GM12878 (cell line): ENCODE results near the gene UBASH3A. TPM values are rescaled to one million over a fixed set of nuclear protein-coding genes. Genes with fewer than 3 reads are reported as not detected.

Experiments
- ATAC-seq: fragments of 200-7000 bp; cut with Tn5 transposase; 3 replicates; pipeline ENCODE4 v1.9.1; 2020; ENCODE audit warnings: mild to moderate bottlenecking, moderate library complexity
- BruUV-seq: library from RNA; stranded (reverse); fragments of 400-500 nt; replicated peaks from 2 replicates; lab custom pipeline; 2021; lab: Mats Ljungman, UMichigan
- CTCF ChIA-PET: fragments of 300-600 bp; sonication (Branson Sonifier 250); formaldehyde crosslinking; extraction: SDS; loops from one replicate; lab custom pipeline; 2021; ENCODE audit warnings: inconsistent platforms; lab: Yijun Ruan, JAX
- POLR2A ChIA-PET: fragments of 350-600 bp; formaldehyde crosslinking; extraction: SDS; loops from one replicate; lab custom pipeline; 2021; ENCODE audit warnings: inconsistent platforms; lab: Charles Lee
- RAD21 ChIA-PET: fragments of 300-600 bp; sonication (Branson Sonifier 250); formaldehyde crosslinking; loops from one replicate; lab custom pipeline; 2023; ENCODE audit warnings: antibody characterized with exemption; ENCODE audit not compliant: unreplicated experiment; lab: Charles Lee
- SMC1A ChIA-PET: fragments of 300-600 bp; sonication (Branson Sonifier 250); formaldehyde crosslinking; loops from one replicate; lab custom pipeline; 2023; ENCODE audit not compliant: unreplicated experiment, uncharacterized antibody; lab: Charles Lee
- DNase-seq: peaks from one replicate; pipeline ENCODE4 v3.0.0-alpha.2; 2011; ENCODE audit warnings: low read depth, low spot score
- FAIRE-seq: peaks from 3 replicates; lab custom pipeline; 2011; peaks lifted over from hg19 to GRCh38; lab: Jason Lieb, UNC
- H2AFZ ChIP-seq: 2 replicates; pipeline ENCODE4 v1.6.0; 2011; ENCODE audit warnings: low read depth, low read length, control low read depth; ENCODE audit not compliant: control insufficient read depth
- H3K27ac ChIP-seq: 2 replicates; pipeline ENCODE4 v1.5.1; 2011; ENCODE audit warnings: control low read depth; ENCODE audit not compliant: control insufficient read depth, insufficient read depth
- H3K27me3 ChIP-seq, 2 experiments: replicated peaks in 1 of 2; 2 replicates each; pipeline versions ENCODE4 v1.6.0 to v1.6.1; 2011; ENCODE audit warnings: low read length in 1 of 2; ENCODE audit not compliant: control insufficient read depth in 2 of 2, insufficient read depth in 2 of 2
- H3K36me3 ChIP-seq, 2 experiments: 2 replicates each; pipeline ENCODE4 v1.5.1; 2011; ENCODE audit warnings: low read length in 1 of 2; ENCODE audit not compliant: control insufficient read depth in 2 of 2, insufficient read depth in 2 of 2
- H3K4me1 ChIP-seq: 2 replicates; pipeline ENCODE4 v1.6.1; 2011; ENCODE audit warnings: mild to moderate bottlenecking, low read length, moderate library complexity, mixed read lengths; ENCODE audit not compliant: control insufficient read depth, insufficient read depth
- H3K4me2 ChIP-seq: 2 replicates; pipeline ENCODE4 v1.6.0; 2011; ENCODE audit warnings: control low read depth; ENCODE audit not compliant: control insufficient read depth, insufficient read depth
- H3K4me3 ChIP-seq: fragments of 200-600 bp; sonication (generic); 2 replicates; pipeline ENCODE4 v1.5.1; 2016
- H3K79me2 ChIP-seq: 2 replicates; pipeline ENCODE4 v1.6.0; 2011; ENCODE audit warnings: low read length; ENCODE audit not compliant: control insufficient read depth, insufficient read depth
- H3K9ac ChIP-seq: 2 replicates; pipeline ENCODE4 v1.8.0; 2011; ENCODE audit warnings: low read length, control low read depth, mixed read lengths; ENCODE audit not compliant: control insufficient read depth, insufficient read depth
- H3K9me3 ChIP-seq: replicated peaks from 3 replicates; pipeline ENCODE4 v1.5.1; 2011; ENCODE audit warnings: mild to moderate bottlenecking, low read length; ENCODE audit not compliant: control insufficient read depth, insufficient read depth
- H4K20me1 ChIP-seq: 2 replicates; pipeline ENCODE4 v1.6.0; 2011; ENCODE audit not compliant: control insufficient read depth, insufficient read depth
- BCL11A ChIP-seq: IDR thresholded peaks from 2 replicates; pipeline ENCODE4 v1.6.1; 2011; ENCODE audit warnings: low read depth, low read length
- FOXM1 ChIP-seq: IDR thresholded peaks from 2 replicates; pipeline ENCODE4 v1.6.1; 2012; ENCODE audit warnings: low read depth, mild to moderate bottlenecking, inconsistent platforms, low read length, moderate library complexity
- GABPA ChIP-seq: IDR thresholded peaks from 2 replicates; pipeline ENCODE4 v1.6.1; 2014; ENCODE audit warnings: antibody characterized with exemption, low read depth, mild to moderate bottlenecking, inconsistent platforms
- RAD21 ChIP-seq: IDR thresholded peaks from 2 replicates; pipeline ENCODE4 v1.6.1; 2011; ENCODE audit warnings: mild to moderate bottlenecking, low read depth, low read length, moderate library complexity; ENCODE audit not compliant: insufficient read depth
- RELB ChIP-seq: fragments of 450-650 bp; IDR thresholded peaks from 2 replicates; pipeline ENCODE4 v1.6.1; 2017; ENCODE audit warnings: low read depth, mild to moderate bottlenecking, moderate library complexity
- RFX5 ChIP-seq: IDR thresholded peaks from 2 replicates; pipeline ENCODE4 v1.6.1; 2011; ENCODE audit warnings: low read depth, low read length, improper control_type of control experiment
- SMARCA5 ChIP-seq: fragments of 450-650 bp; IDR thresholded peaks from 2 replicates; pipeline ENCODE4 v1.6.1; 2017; ENCODE audit warnings: mild to moderate bottlenecking
- WGBS: methylation state at CpG from one replicate; pipeline ENCODE4 v1.1.6; 2016; ENCODE audit warnings: low lambda C conversion rate; ENCODE audit not compliant: insufficient replicate concordance, insufficient coverage; ENCODE audit errors: missing lambda C conversion rate; 5-methylcytosine and 5-hydroxymethylcytosine counted together
- in situ Hi-C: fragments of 300-500 bp; cut with MboI; formaldehyde crosslinking; loops from 9 replicates; pipeline ENCODE4 v1.14.3; 2018; ENCODE audit warnings: mixed read lengths
- intact Hi-C: fragments of 100-400 bp; cut with micrococcal nuclease; formaldehyde crosslinking; loops from one replicate; pipeline ENCODE4 v1.14.2; 2022; ENCODE audit not compliant: unreplicated experiment
- polyA plus RNA-seq, 11 experiments: library from polyadenylated mRNA; depleted of rRNA in 4 of 11; unstranded in 6 of 11; stranded (reverse) in 5 of 11; fragments of >200 nt; fragmentation: Nextera tagmentation in 4 of 11; fragmentation: Illumina TruSeq in 1 of 11; extraction: Ambion mirVana in 4 of 11; extraction: Trizol in 1 of 11; gene quantifications; 1 replicate in 1 of 11; 2 replicates in 10 of 11; pipeline versions ENCODE4 v1.2.1 to v1.2.3, GENCODE V29; 2011 to 2016; ENCODE audit warnings: inconsistent platforms in 2 of 11, missing spikeins in 2 of 11, low read depth in 1 of 11
- total RNA-seq, 4 experiments: library from RNA; depleted of rRNA in 3 of 4; stranded (reverse); fragments of >200 nt in 3 of 4; fragmentation: Illumina TruSeq in 1 of 4; extraction: Trizol in 1 of 4; gene quantifications; 2 replicates each; pipeline versions ENCODE4 v1.2.1 to v1.2.3, GENCODE V29; 2013 to 2021

The UBASH3A gene
- total and polyA plus RNA-seq, 10 of the 15 experiments (the other 5 are each of a cell fraction or from before 2014, with no cell fraction given) = 0.04 to 0.39 (median 0.23) TPM; not detected in 1

- Histone ChIP-seq H3K27me3 (no peaks in the 10 kb centered on the region), H4K20me1 (no peaks in the 10 kb centered on the region), H3K4me3 (no peak overlapping the region), H3K9me3 (no peaks in the 10 kb centered on the region; the same call in 2 of the 3 replicates), H3K4me1 (peaks cover 10% of the 10 kb centered on the region), H3K36me3 (no peaks in the 10 kb centered on the region), H3K27ac (no peak overlapping the region), H3K4me2 (no peak overlapping the region), H2AFZ (no peak overlapping the region), H3K79me2 (no peaks in the 10 kb centered on the region), H3K9ac (no peak overlapping the region)
- ChIA-PET POLR2A (interaction anchor here (8.6 kb wide), 1 partner anchor 81 kb away, joined by 54 read pairs; no protein-coding TSS in a partner anchor), SMC1A (interaction anchor here (0.7 to 3.7 kb wide), 10 partner anchors 12 to 144 kb away, joined by 3 to 35 read pairs (median 3); no protein-coding TSS in a partner anchor), RAD21 (interaction anchor here (0.7 to 2.7 kb wide), 11 partner anchors 13 to 145 kb away, joined by 3 to 22 read pairs (median 4); no protein-coding TSS in a partner anchor), CTCF (interaction anchor here (0.8 to 9.7 kb wide), 7 partner anchors 13 to 310 kb away, joined by 3 to 117 read pairs (median 5); partner anchors contain the start of gene RSPH1)
- in situ Hi-C loops = no loop called here
- BruUV-seq = no TSS peak
- no peak for DNase-seq
- FAIRE-seq = no peak
- TF ChIP-seq RAD21 = peak; percentile 27; the same call in 1 of the 2 replicates
- TF ChIP-seq FOXM1 = no peak
- TF ChIP-seq RFX5 = no peak
- TF ChIP-seq SMARCA5 = no peak
- TF ChIP-seq BCL11A = no peak
- TF ChIP-seq GABPA = no peak
- TF ChIP-seq RELB = no peak
- intact Hi-C loops = no loop called here
- no peak for ATAC-seq
- WGBS = 40% methylated on average over 9 of the region's 9 CpGs
Measured at GRCh38 chr21:42455196-42455595, 51.5 kb downstream of the UBASH3A start.
